SK-N-DZ (cell line): Measurements from ENCODE around the gene MAP2K1.
"Not testable (repeated sequence)": the region's sequence is repeated elsewhere in the genome, so short reads cannot be mapped to it uniquely, and the experiment has no call there.

Experiments used
- DNase-seq: peaks from one replicate; pipeline ENCODE4 v3.0.0-alpha.2; 2015; ENCODE audit warnings: low spot score

MAP2K1 gene

GRCh38 chr15:66423149-66423548 lies 36.4 kb downstream of the MAP2K1 start:
- no peak for DNase-seq

- no peak for DNase-seq
Measured at GRCh38 chr15:66424963-66425612, 38.4 kb downstream of the MAP2K1 start.

GRCh38 chr15:66425837-66426236 lies 39.1 kb downstream of the MAP2K1 start:
- no peak for DNase-seq

- no peak for DNase-seq
Measured at GRCh38 chr15:66429117-66429516, 42.4 kb downstream of the MAP2K1 start.

- DNase-seq: no peak
Measured at GRCh38 chr15:66429546-66429945, 42.8 kb downstream of the MAP2K1 start.

- no peak for DNase-seq
Measured at GRCh38 chr15:66430627-66431255, 44.0 kb downstream of the MAP2K1 start.

GRCh38 chr15:66433726-66434125 lies 47.0 kb downstream of the MAP2K1 start:
- no peak for DNase-seq

- no peak for DNase-seq
Measured at GRCh38 chr15:66440501-66440900, 53.8 kb downstream of the MAP2K1 start.

- DNase-seq: no peak
Measured at GRCh38 chr15:66452420-66452819, 65.7 kb downstream of the MAP2K1 start.

GRCh38 chr15:66452971-66453580 lies 66.4 kb downstream of the MAP2K1 start:
- DNase-seq: no peak

GRCh38 chr15:66454143-66454542 lies 67.4 kb downstream of the MAP2K1 start:
- DNase-seq: no peak

GRCh38 chr15:66456211-66456610 lies 69.5 kb downstream of the MAP2K1 start:
- DNase-seq: no peak

- no peak for DNase-seq
Measured at GRCh38 chr15:66459818-66460615, 73.3 kb downstream of the MAP2K1 start.

- DNase-seq: not testable (repeated sequence)
Measured at GRCh38 chr15:66461294-66461693, 74.6 kb downstream of the MAP2K1 start.

GRCh38 chr15:66461917-66462316 lies 75.2 kb downstream of the MAP2K1 start:
- DNase-seq: no peak

- no peak for DNase-seq
Measured at GRCh38 chr15:66462627-66463026, 75.9 kb downstream of the MAP2K1 start.

- not testable (repeated sequence) for DNase-seq
Measured at GRCh38 chr15:66465294-66465693, 78.6 kb downstream of the MAP2K1 start.

- DNase-seq: not testable (repeated sequence)
Measured at GRCh38 chr15:66467162-66468040, 80.7 kb downstream of the MAP2K1 start.

GRCh38 chr15:66470825-66471224 lies 84.1 kb downstream of the MAP2K1 start:
- DNase-seq: not testable (repeated sequence)

GRCh38 chr15:66472176-66472999 lies 85.7 kb downstream of the MAP2K1 start:
- DNase-seq: no peak
